GM12892 (cell line): ENCODE results near the gene SFI1.

Experiments
- POLR2A ChIP-seq: IDR thresholded peaks from 2 replicates; pipeline ENCODE4 v1.6.1; 2011; ENCODE audit warnings: low read depth, low read length, control low read depth
- POLR2AphosphoS5 ChIP-seq: IDR thresholded peaks from 2 replicates; pipeline ENCODE4 v1.6.1; 2011; ENCODE audit warnings: low read depth, low read length, control low read depth
- TAF1 ChIP-seq: IDR thresholded peaks from 2 replicates; pipeline ENCODE4 v1.6.1; 2011; ENCODE audit warnings: low read depth, mild to moderate bottlenecking, control low read depth, low read length, borderline replicate concordance

GRCh38 chr22:31584804-31585160 is 88.4 kb downstream of the SFI1 start:
- TF ChIP-seq POLR2A (no peak), POLR2AphosphoS5 (no peak), TAF1 (no peak)
